WI38 (cell line): ENCODE data around the gene DCC.

Source experiments
- H3K4me3 ChIP-seq: 2 replicates; pipeline ENCODE4 v1.5.1; 2011; ENCODE audit warnings: low read depth, mild to moderate bottlenecking, control low read depth, low read length
- TF ChIP-seq, protein P1 (sequence below): IDR thresholded peaks from 2 replicates; pipeline ENCODE4 v1.5.1; 2012; ENCODE audit warnings: low read depth, mild to moderate bottlenecking, control low read depth, low read length

Gene DCC

DNA sequence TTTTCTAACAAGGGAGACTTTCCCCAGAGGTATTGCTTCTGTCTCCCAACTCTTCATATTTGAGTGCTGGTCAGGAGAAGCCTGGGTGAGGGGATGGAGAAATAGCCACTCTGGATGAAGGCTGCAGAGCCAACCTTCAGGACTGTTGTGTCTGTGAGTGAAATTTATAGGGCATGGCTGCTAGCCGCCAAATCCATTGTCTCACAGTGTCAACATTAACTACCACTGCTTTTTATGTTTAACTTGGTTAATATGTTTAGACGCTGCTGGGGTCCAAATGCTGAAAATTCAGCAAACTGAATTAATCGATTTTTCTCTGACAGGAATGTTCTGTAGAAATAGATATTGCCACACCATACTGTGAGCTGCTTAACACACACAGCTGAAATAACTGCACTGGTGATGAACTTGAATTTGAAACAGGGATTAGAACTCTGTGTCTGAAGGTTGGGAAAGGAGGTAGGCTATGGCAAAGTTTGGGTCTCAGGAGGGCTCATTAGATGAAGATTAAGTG, 281.0 kb downstream of the DCC start:
- no peak overlapping the region for H3K4me3 ChIP-seq
- TF ChIP-seq, protein P1, sequence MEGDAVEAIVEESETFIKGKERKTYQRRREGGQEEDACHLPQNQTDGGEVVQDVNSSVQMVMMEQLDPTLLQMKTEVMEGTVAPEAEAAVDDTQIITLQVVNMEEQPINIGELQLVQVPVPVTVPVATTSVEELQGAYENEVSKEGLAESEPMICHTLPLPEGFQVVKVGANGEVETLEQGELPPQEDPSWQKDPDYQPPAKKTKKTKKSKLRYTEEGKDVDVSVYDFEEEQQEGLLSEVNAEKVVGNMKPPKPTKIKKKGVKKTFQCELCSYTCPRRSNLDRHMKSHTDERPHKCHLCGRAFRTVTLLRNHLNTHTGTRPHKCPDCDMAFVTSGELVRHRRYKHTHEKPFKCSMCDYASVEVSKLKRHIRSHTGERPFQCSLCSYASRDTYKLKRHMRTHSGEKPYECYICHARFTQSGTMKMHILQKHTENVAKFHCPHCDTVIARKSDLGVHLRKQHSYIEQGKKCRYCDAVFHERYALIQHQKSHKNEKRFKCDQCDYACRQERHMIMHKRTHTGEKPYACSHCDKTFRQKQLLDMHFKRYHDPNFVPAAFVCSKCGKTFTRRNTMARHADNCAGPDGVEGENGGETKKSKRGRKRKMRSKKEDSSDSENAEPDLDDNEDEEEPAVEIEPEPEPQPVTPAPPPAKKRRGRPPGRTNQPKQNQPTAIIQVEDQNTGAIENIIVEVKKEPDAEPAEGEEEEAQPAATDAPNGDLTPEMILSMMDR: no peak

DNA sequence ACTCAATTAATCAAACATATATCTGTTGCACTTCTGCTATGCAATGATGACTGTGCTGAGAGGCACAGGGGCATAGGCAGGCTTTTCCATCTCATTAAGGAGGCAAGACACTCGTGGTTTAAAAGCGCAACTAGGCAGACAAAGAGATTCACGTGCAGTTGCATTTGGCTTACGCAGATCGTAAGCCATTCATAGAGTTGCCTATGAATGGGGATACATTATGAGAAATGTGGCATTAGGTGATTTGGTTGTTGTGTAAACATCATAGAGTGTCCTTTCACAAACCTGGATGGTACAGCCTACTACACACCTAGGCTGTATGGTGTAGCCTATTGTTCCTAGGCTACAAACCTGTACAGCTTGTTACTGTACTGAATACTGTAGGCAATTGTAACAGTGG, 284.7 kb downstream of the DCC start:
- TF ChIP-seq, protein P1: no peak

DNA sequence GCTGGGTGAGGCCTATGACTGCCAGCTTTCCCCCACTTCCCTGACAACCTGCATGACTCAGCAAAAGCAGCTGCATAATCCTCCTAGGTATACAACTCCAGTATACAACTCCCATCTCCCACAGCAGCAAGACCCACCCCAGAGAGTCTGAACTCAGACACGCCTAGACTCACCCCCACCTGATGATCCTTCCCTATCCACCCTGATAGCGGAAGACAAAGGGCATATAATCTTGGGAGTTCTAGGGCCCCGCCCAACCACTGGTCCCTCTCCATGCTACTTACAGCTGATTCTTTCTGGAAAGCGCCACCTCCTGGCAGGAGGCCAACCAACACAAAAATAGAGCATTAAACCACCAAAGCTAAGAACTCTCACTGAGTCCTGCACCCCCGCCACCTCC, 296.5 kb downstream of the DCC start:
- TF ChIP-seq, protein P1: no peak
- no peak overlapping the region for H3K4me3 ChIP-seq

More for the DNA sequence above, 284.7 kb downstream of the DCC start:
- H3K4me3 ChIP-seq: no peak overlapping the region

DNA sequence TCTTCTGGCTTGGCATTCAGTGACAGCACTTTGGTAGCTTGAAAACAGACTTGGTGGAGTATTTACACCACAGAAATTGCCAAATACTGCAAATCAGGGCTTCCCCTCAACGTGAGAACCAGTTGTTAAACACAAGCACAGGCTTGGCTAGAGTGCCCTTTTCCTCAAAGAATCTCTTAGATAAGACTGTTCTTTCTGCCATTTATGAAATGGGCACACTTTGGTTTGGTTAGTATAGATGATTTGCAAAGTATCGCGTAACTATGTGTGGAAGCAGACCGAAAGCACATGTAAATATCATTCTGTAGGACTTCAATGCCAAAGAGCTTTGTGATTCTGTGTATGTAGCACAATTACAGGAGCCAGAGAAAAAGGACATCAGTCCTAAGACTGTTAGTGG, 308.2 kb downstream of the DCC start:
- TF ChIP-seq, protein P1: no peak
- H3K4me3 ChIP-seq: no peak overlapping the region

DNA sequence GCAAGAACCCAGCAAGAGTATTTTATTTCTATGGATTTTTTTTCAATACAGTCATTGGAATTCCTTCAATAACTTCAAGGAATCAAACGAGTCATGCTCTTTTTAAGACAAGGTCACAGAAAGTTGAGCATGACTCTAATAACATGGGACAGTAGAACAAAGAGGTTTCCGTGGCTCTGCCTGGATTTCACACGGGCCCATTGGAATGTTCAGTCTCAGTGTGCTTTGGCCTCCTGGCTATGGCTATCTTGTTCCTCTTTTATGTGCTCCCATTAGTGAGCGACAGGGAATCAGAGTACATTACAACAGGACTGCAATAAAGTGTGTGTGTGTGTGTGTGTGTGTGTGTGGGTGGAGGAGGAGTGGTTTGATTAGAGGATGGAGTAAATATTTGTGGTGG, 312.4 kb downstream of the DCC start:
- H3K4me3 ChIP-seq: no peak overlapping the region
- TF ChIP-seq, protein P1: no peak

DNA sequence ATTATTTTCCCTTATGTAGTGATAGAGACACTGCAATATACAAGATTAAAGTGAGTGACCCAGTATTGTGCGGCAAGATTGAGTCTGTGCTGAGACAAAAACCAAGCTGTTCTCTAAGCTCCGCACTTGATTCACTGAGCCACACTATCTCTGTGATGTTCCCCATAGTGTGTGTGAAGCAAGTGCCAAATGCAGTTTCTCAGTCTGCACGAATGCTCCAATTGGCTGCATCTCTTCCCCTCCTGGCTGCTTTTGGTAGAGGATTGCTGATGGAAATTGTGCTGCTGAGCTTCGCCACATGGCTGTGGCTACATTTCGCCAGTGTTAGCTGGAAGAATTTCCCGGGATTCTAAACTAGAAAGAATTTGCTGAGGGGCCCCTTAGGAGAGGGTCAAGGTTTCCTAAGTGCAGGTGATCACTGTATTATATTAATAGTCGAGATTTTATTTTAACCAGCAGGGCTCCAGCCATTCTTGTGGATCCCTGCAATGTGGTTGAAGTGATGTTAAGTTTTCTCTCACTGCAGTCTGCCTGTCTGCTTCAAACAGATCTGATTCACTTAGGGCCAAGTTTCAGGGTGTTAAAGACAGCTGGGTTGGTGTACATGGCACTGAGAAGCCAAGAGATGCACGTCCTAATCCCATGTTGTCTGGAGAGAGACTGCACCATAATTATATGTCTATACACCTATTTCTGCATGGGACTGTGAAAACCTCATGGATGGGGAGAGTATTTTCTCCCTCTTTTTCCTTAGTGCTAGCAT, 317.2 kb downstream of the DCC start:
- TF ChIP-seq, protein P1: no peak

DNA sequence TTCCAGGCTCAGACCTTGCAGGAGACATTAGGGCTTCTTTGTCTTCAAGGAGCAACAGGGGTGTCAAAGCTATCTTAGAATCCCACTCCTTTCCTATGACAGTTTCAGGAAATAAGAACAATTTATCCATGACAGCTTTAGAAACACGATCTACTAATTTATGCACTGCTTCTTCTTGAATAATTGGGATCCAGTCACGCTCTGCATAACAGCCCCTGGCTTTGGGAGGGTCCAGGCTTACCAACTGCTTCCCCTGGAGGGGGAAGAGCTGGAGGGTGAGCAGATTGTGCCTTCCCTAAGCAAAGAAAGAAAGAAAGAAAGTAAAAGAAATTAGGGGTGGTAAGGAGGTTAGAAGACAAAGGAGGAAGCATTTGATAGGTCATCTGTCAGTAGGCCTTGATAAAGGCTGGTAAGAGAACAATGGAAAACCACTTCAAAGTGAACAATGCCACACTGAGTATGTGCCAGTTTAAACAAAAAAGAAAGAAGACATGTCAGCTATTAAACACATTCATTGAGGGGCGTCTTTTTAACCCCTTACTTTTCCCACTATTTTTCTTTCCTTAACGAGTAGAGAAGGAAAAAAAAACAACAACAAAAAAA, 327.6 kb downstream of the DCC start:
- no peak overlapping the region for H3K4me3 ChIP-seq
- TF ChIP-seq, protein P1: no peak

More for the DNA sequence above, 317.2 kb downstream of the DCC start:
- no peak overlapping the region for H3K4me3 ChIP-seq
